Mesenchymal stem cell (in vitro differentiated cells and primary cell): ENCODE measurements around the gene BCAS4.
"Not testable (repeated sequence)": the region's sequence is repeated elsewhere in the genome, so short reads cannot be mapped to it uniquely, and the experiment has no call there.

ENCODE experiments used
- DNase-seq: peaks from one replicate; pipeline ENCODE4 v3.0.0-alpha.2; 2013
- H2AFZ ChIP-seq: one replicate; pipeline ENCODE4 v1.6.1; 2013; ENCODE audit warnings: low read depth, mild to moderate bottlenecking, control low read depth, inconsistent platforms, low read length, moderate library complexity
- H2AK5ac ChIP-seq: 2 replicates; pipeline ENCODE4 v1.6.1; 2013; ENCODE audit warnings: low read length, moderate library complexity, mild to moderate bottlenecking, inconsistent platforms; ENCODE audit not compliant: severe bottlenecking
- H2BK120ac ChIP-seq: one replicate; pipeline ENCODE4 v1.6.1; 2013; ENCODE audit warnings: low read depth, mild to moderate bottlenecking, inconsistent platforms, low read length, moderate library complexity
- H2BK12ac ChIP-seq, 2 experiments: one replicate each; pipeline ENCODE4 v1.6.1; 2013; ENCODE audit warnings: inconsistent platforms in 2 of 2, low read length in 2 of 2, mild to moderate bottlenecking in 2 of 2, moderate library complexity in 2 of 2, control low read depth in 1 of 2
- H2BK15ac ChIP-seq: one replicate; pipeline ENCODE4 v1.6.1; 2013; ENCODE audit warnings: mild to moderate bottlenecking, low read depth, inconsistent platforms; ENCODE audit not compliant: poor library complexity, severe bottlenecking
- H2BK5ac ChIP-seq: 2 replicates; pipeline ENCODE4 v1.6.1; 2013; ENCODE audit warnings: low read depth, mild to moderate bottlenecking, low read length, control low read depth, inconsistent platforms; ENCODE audit not compliant: poor library complexity, severe bottlenecking
- H3K14ac ChIP-seq, 2 experiments: one replicate each; pipeline ENCODE4 v1.6.1; 2013; ENCODE audit warnings: inconsistent platforms in 2 of 2, low read length in 2 of 2, control low read depth in 1 of 2, mild to moderate bottlenecking in 1 of 2, moderate library complexity in 1 of 2
- H3K18ac ChIP-seq, 2 experiments: one replicate each; pipeline ENCODE4 v1.6.1; 2013; ENCODE audit warnings: inconsistent platforms in 2 of 2, low read length in 2 of 2, control low read depth in 1 of 2, low read depth in 1 of 2, mild to moderate bottlenecking in 1 of 2
- H3K23ac ChIP-seq, 2 experiments: one replicate each; pipeline ENCODE4 v1.6.1; 2013; ENCODE audit warnings: inconsistent platforms in 2 of 2, low read length in 2 of 2, mild to moderate bottlenecking in 2 of 2, moderate library complexity in 2 of 2, control low read depth in 1 of 2
- H3K27ac ChIP-seq: 2 replicates; pipeline ENCODE4 v1.5.1; 2013; ENCODE audit warnings: mild to moderate bottlenecking, moderate library complexity, low read length, control low read depth, inconsistent platforms; ENCODE audit not compliant: poor library complexity, severe bottlenecking
- H3K27me3 ChIP-seq, 2 experiments: 2 replicates each; pipeline versions ENCODE4 v1.6.1 to v1.7.0; 2013; ENCODE audit warnings: low read length in 2 of 2, mild to moderate bottlenecking in 2 of 2, moderate library complexity in 2 of 2, control low read depth in 1 of 2, inconsistent platforms in 1 of 2; ENCODE audit not compliant: control insufficient read depth in 1 of 2, insufficient read depth in 1 of 2
- H3K36me3 ChIP-seq, 2 experiments: 2 replicates each; pipeline versions ENCODE4 v1.6.1 to v1.7.0; 2013; ENCODE audit warnings: low read length in 2 of 2, control low read depth in 1 of 2, inconsistent platforms in 1 of 2, low read depth in 1 of 2, mild to moderate bottlenecking in 1 of 2; ENCODE audit not compliant: insufficient read depth in 2 of 2, control insufficient read depth in 1 of 2
- H3K4ac ChIP-seq, 2 experiments: one replicate each; pipeline ENCODE4 v1.6.1; 2013; ENCODE audit warnings: inconsistent platforms in 2 of 2, low read length in 2 of 2, mild to moderate bottlenecking in 2 of 2, moderate library complexity in 2 of 2, control low read depth in 1 of 2, low read depth in 1 of 2
- H3K4me1 ChIP-seq: 2 replicates; pipeline ENCODE4 v1.6.1; 2013; ENCODE audit warnings: low read depth, low read length, control low read depth; ENCODE audit not compliant: control insufficient read depth, insufficient read depth
- H3K4me2 ChIP-seq: 2 replicates; pipeline ENCODE4 v1.6.1; 2013; ENCODE audit warnings: low read length, mild to moderate bottlenecking, inconsistent platforms; ENCODE audit not compliant: poor library complexity, severe bottlenecking
- H3K4me3 ChIP-seq, 2 experiments: 2 replicates each; pipeline versions ENCODE4 v1.5.1 to v1.7.0; 2013; ENCODE audit warnings: low read length in 2 of 2, mild to moderate bottlenecking in 2 of 2, control low read depth in 1 of 2, low read depth in 1 of 2; ENCODE audit not compliant: insufficient read depth in 1 of 2
- H3K79me1 ChIP-seq: replicated peaks from 2 replicates; pipeline ENCODE4 v1.6.1; 2013; ENCODE audit warnings: mild to moderate bottlenecking, control low read depth, low read length, inconsistent platforms; ENCODE audit not compliant: poor library complexity, severe bottlenecking
- H3K9ac ChIP-seq: 2 replicates; pipeline ENCODE4 v1.7.0; 2013; ENCODE audit warnings: mild to moderate bottlenecking, low read length, moderate library complexity
- H3K9me3 ChIP-seq: 2 replicates; pipeline ENCODE4 v1.7.0; 2013; ENCODE audit warnings: mild to moderate bottlenecking, low read length; ENCODE audit not compliant: control insufficient read depth
- H4K8ac ChIP-seq: one replicate; pipeline ENCODE4 v1.6.1; 2013; ENCODE audit warnings: inconsistent platforms, mild to moderate bottlenecking, low read length, moderate library complexity
- H4K91ac ChIP-seq: one replicate; pipeline ENCODE4 v1.6.1; 2013; ENCODE audit warnings: mild to moderate bottlenecking, low read length, inconsistent platforms
- WGBS: methylation state at CpG from one replicate; pipeline ENCODE4 v1.1.7; 2013; ENCODE audit warnings: mixed read lengths; 5-methylcytosine and 5-hydroxymethylcytosine counted together

Gene BCAS4

DNA sequence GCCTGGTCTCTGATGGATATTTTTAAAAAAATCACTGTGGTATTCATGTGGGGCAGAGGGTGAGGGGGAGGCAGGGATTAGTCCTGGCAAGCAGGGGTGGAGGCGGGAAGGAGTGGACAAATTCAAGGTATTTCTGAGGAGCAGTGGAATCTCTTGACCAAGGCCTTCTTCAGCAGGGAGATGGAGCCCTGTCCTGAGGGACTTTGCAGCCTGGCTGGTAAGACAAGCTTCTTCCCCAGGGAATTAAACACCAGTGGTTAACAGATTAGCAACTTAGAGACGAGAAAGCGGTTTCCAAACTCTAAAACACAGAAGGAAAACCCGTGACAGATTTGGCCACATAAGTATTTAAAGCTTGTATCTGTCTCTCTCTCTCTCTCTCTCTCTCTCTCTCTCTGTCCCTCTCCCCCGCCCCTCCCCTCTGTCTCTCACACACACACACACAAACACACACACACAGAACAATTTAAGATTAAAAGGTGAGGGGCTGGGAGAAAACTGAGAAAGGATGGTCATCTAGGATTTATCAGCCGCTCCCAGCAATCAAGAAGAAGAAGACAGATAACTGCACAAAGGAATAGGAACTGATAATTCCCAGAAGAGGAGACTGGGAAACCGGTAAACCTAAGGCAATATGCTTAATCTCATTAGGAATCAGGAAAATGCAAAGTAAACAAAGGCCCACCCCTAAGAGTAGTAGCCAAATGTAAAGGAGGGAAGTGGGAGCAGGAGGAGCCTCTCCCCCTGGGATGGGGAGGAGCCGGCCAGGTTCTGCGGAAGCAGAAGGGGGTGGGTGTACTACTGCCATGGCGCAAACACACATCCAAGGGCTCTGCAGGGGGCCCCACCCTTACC is 27.7 kb upstream of the BCAS4 start:
- H3K36me3 ChIP-seq, H3K9me3 ChIP-seq, H3K4me3 ChIP-seq, H3K79me1 ChIP-seq, H3K27me3 ChIP-seq, H4K91ac ChIP-seq, H2BK15ac ChIP-seq, H3K23ac ChIP-seq, H3K9ac ChIP-seq, H2AK5ac ChIP-seq, H3K4me1 ChIP-seq, H2BK120ac ChIP-seq, H3K14ac ChIP-seq, H3K4me2 ChIP-seq, H2BK5ac ChIP-seq, H3K27ac ChIP-seq: not testable (repeated sequence)
- Histone ChIP-seq H4K8ac (peak overlapping the region; percentile 35), H2BK12ac (peak overlapping the region in 1 of 2 experiments; percentile 54), H3K4ac (peak overlapping the region in 1 of 2 experiments; percentile 51), H3K18ac (peak overlapping the region in 1 of 2 experiments; percentile 62), H2AFZ (peak overlapping the region; percentile 27)
- peak; percentile 66 for DNase-seq
- 28% methylated on average over 6 of the region's 10 CpGs for WGBS

DNA sequence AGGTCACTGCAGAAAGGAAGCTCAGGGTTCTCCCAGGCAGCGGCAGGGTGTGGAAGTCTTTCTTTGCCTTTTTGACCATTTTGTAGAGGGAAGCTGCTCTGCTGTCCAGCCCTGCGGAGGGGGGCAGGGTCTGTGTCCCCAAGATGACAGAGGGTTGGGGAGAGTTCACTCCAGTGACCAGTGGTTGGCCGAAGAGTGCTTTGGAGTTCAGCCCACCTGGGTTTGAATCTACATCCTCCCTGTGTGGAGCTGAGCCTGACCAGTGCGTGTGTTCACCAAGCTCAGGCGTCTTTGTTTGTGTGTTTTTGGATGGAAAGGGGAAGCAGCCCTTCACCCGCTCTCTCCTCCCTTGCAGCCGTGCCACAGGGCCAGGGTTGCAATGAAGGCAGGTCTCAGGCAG is 25.9 kb upstream of the BCAS4 start:
- not testable (repeated sequence) for H3K4me1 ChIP-seq, H2BK15ac ChIP-seq, H3K14ac ChIP-seq, H3K9me3 ChIP-seq, H3K4ac ChIP-seq, H3K9ac ChIP-seq, DNase-seq, H2BK5ac ChIP-seq, H2AFZ ChIP-seq, H2AK5ac ChIP-seq, H4K91ac ChIP-seq, H3K27ac ChIP-seq, H3K36me3 ChIP-seq, H2BK120ac ChIP-seq, H3K23ac ChIP-seq, H4K8ac ChIP-seq, H3K27me3 ChIP-seq, H3K79me1 ChIP-seq, H3K4me2 ChIP-seq, H3K4me3 ChIP-seq
- H2BK12ac ChIP-seq = peak overlapping the region in 1 of 2 experiments; percentile 63
- peak overlapping the region in 1 of 2 experiments; percentile 52 for H3K18ac ChIP-seq
- 86% methylated on average over 1 of the region's 7 CpGs for WGBS

DNA sequence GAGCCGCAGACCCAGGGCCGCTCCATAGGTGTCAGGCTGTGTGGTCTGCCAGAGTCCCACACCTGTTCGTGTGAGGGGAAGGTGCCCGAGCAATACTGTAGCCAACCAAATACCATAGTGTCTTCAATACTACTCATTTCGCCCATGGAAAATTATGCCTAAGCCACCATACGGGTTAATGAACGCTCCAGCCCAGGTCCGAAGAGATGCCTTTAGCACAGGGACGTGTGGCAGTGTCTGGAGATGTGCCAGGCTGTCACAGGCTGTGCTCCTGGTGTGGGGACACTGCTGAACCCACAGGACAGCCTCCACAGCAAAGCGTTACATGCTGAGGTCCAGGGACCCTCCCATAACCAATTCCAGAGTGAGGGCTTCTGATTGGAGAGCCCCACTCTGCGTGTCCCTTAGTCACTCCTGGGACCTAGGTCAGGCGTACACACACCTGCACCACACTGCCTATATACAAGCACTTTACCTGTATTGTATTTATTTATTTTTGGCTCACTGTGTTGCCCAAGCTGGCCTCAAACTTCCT is 25.2 kb upstream of the BCAS4 start:
- not testable (repeated sequence) for H3K18ac ChIP-seq, H2BK15ac ChIP-seq, H2BK120ac ChIP-seq, H3K4me3 ChIP-seq, H2AK5ac ChIP-seq, H3K27me3 ChIP-seq, H4K8ac ChIP-seq, H3K9ac ChIP-seq, H3K9me3 ChIP-seq, H3K4me2 ChIP-seq, H3K23ac ChIP-seq, H3K4me1 ChIP-seq, H3K36me3 ChIP-seq, H3K4ac ChIP-seq, H2BK5ac ChIP-seq, DNase-seq, H2AFZ ChIP-seq, H3K79me1 ChIP-seq, H3K14ac ChIP-seq, H3K27ac ChIP-seq, H4K91ac ChIP-seq, H2BK12ac ChIP-seq
- 90% methylated on average over 6 of the region's 12 CpGs for WGBS

DNA sequence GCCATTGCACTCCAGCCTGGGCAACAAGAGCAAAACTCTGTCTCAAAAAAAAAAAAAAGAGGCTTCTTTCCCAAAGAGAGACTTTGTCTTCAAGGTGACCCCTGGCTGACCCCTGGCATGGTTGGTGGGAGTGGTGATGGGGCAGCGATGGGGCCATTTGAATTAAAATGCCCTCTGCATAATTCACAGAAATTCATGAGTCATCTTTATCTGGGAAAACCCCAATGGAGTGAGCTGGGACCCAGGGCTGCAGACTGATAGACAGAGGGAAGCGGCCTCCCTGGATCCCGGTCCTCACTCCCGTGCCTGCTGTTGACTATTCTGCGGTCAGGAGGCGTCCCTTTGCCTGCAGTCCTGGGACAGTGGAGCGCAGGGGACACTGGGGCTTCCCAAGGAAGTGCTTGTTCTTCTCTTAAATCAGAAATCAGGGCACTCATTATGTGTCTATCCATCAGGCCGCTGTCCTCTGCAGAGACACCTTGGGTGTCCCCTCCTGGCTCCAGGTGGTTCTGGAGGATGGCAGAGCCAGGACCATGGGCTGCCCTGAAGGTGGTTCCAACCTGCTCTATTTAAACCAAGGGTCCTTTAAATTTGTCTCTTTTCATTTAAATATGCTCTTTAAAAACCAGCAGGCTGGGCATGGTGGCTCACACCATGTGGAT is 23.3 kb upstream of the BCAS4 start:
- not testable (repeated sequence) for DNase-seq, H4K8ac ChIP-seq, H3K27ac ChIP-seq, H2AK5ac ChIP-seq, H3K9ac ChIP-seq, H3K79me1 ChIP-seq, H4K91ac ChIP-seq, H3K4ac ChIP-seq, H3K4me2 ChIP-seq, H2BK12ac ChIP-seq, H3K4me3 ChIP-seq, H3K18ac ChIP-seq, H2BK120ac ChIP-seq, H3K14ac ChIP-seq, H3K23ac ChIP-seq, H3K36me3 ChIP-seq, H2BK15ac ChIP-seq, H3K27me3 ChIP-seq, H2BK5ac ChIP-seq, H3K9me3 ChIP-seq, H3K4me1 ChIP-seq, H2AFZ ChIP-seq
- 100% methylated on average over 2 of the region's 8 CpGs for WGBS
